GM06990 (cell line): ENCODE data around the gene MIB2.

Experiments used
- DNase-seq: peaks from one replicate; pipeline ENCODE4 v3.0.0-alpha.2; 2011; ENCODE audit not compliant: insufficient read length; ENCODE audit errors: extremely low read depth
- H3K27me3 ChIP-seq: replicated peaks from 2 replicates; pipeline ENCODE4 v1.6.0; 2011; ENCODE audit warnings: low read length; ENCODE audit not compliant: control insufficient read depth, insufficient read depth
- H3K36me3 ChIP-seq: 2 replicates; pipeline ENCODE4 v1.5.1; 2011; ENCODE audit warnings: low read length; ENCODE audit not compliant: control insufficient read depth, insufficient read depth
- H3K4me3 ChIP-seq: replicated peaks from 2 replicates; pipeline ENCODE4 v1.5.1; 2011; ENCODE audit warnings: low read depth, mild to moderate bottlenecking, control low read depth, low read length
- CTCF ChIP-seq: IDR thresholded peaks from 2 replicates; pipeline ENCODE4 v1.5.1; 2011; ENCODE audit warnings: low read length, control low read depth, mild to moderate bottlenecking, inconsistent platforms; ENCODE audit not compliant: insufficient read depth, poor library complexity, severe bottlenecking

The MIB2 gene

GRCh38 chr1:1598051-1598719, 17.1 kb upstream of the MIB2 start:
- Histone ChIP-seq H3K4me3 (no peak overlapping the region), H3K27me3 (no peaks in the 10 kb centered on the region), H3K36me3 (no peaks in the 10 kb centered on the region)
- no peak for DNase-seq
- TF ChIP-seq CTCF = no peak

GRCh38 chr1:1598720-1599029, 16.6 kb upstream of the MIB2 start:
- H3K4me3 ChIP-seq = no peak overlapping the region
- no peaks in the 10 kb centered on the region for H3K27me3 ChIP-seq
- DNase-seq = no peak
- no peak for TF ChIP-seq CTCF
- H3K36me3 ChIP-seq = no peaks in the 10 kb centered on the region

- Histone ChIP-seq H3K4me3 (no peak overlapping the region; the same call in 1 of the 2 replicates), H3K36me3 (no peaks in the 10 kb centered on the region), H3K27me3 (no peaks in the 10 kb centered on the region)
- no peak for DNase-seq
- TF ChIP-seq CTCF = no peak
Measured at GRCh38 chr1:1599030-1599934, 16.0 kb upstream of the MIB2 start.

- Histone ChIP-seq H3K4me3 (peak within 1 kb of the TSS; percentile 32), H3K27me3 (no peaks in the 10 kb centered on the region)
- TF ChIP-seq CTCF = no peak
Measured at GRCh38 chr1:1599935-1600860, 15.1 kb upstream of the MIB2 start, which contains the start of gene FNDC10. Gene FNDC10, minus strand, starts transcription at chr1:1600135. Its CDS starts 120 bp downstream, at chr1:1600015.

GRCh38 chr1:1600861-1601563, 14.3 kb upstream of the MIB2 start:
- no peak overlapping the region for H3K4me3 ChIP-seq
- TF ChIP-seq CTCF = no peak
- no peaks in the 10 kb centered on the region for H3K36me3 ChIP-seq
- no peak for DNase-seq
- no peaks in the 10 kb centered on the region for H3K27me3 ChIP-seq

More at GRCh38 chr1:1599935-1600860, 15.1 kb upstream of the MIB2 start, which contains the start of gene FNDC10:
- DNase-seq = no peak
- no peaks in the 10 kb centered on the region for H3K36me3 ChIP-seq
